Upper lobe of left lung (tissue), 4 donors: ENCODE measurements around the gene TPH1.

Experiments used
- EP300 ChIP-seq, 4 donors: sonication (generic); formaldehyde crosslinking; IDR thresholded peaks; one replicate each; pipeline ENCODE4 v1.5.1; 2017; ENCODE audit warnings: antibody characterized with exemption in 4 of 4, control low read depth in 2 of 4
- POLR2A ChIP-seq, 4 donors: fragments of 450-650 bp; IDR thresholded peaks; one replicate each; pipeline ENCODE4 v1.5.1; 2016 to 2017; ENCODE audit warnings: antibody characterized with exemption in 4 of 4, mild to moderate bottlenecking in 2 of 4
- POLR2AphosphoS5 ChIP-seq, 2 donors: sonication (generic); formaldehyde crosslinking; IDR thresholded peaks; one replicate each; pipeline ENCODE4 v1.5.1; 2017; ENCODE audit warnings: antibody characterized with exemption in 2 of 2
- TF ChIP-seq, protein P1 (sequence below), 6 experiments: fragments of 450-650 bp in 4 of 6; fragments of 200-600 bp in 2 of 6; sonication (generic) in 2 of 6; IDR thresholded peaks; one replicate each; pipeline ENCODE4 v1.5.1; 2016 to 2019; ENCODE audit warnings: antibody characterized with exemption in 6 of 6

DNA sequence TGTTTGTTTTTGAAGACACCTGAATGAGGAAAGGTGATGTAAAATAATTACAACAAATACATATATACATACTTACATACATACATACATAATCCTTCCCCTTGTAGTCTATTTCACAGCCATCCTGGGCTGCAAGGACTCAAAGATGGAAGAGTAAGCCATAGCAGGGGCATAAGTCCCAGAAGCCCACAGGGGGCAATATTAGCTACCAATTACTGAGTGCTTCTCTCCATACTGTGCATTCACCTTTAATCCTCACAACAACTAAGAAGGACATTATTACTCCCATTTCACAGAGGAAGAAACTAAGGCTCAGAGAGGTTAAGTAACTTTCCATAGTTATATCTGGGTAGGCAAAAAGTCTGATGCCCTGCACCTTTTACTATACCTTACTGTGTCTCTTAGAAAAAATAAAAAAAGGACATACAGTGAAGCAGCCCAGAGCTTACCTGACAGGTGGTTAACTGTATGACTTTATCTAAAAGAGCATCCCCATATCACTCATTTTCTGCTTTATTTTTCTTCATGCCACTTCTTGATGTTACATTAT, 35.9 kb downstream of the TPH1 start:
- no peak for TF ChIP-seq EP300 (IDR thresholded peaks at IDR 0.05)
- TF ChIP-seq, protein P1, sequence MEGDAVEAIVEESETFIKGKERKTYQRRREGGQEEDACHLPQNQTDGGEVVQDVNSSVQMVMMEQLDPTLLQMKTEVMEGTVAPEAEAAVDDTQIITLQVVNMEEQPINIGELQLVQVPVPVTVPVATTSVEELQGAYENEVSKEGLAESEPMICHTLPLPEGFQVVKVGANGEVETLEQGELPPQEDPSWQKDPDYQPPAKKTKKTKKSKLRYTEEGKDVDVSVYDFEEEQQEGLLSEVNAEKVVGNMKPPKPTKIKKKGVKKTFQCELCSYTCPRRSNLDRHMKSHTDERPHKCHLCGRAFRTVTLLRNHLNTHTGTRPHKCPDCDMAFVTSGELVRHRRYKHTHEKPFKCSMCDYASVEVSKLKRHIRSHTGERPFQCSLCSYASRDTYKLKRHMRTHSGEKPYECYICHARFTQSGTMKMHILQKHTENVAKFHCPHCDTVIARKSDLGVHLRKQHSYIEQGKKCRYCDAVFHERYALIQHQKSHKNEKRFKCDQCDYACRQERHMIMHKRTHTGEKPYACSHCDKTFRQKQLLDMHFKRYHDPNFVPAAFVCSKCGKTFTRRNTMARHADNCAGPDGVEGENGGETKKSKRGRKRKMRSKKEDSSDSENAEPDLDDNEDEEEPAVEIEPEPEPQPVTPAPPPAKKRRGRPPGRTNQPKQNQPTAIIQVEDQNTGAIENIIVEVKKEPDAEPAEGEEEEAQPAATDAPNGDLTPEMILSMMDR (IDR thresholded peaks at IDR 0.05), result no peak
- TF ChIP-seq POLR2A (IDR thresholded peaks at IDR 0.05), result no peak
- TF ChIP-seq POLR2AphosphoS5 (IDR thresholded peaks at IDR 0.05), result no peak
